Measurements from ENCODE around the gene SCYGR4. TPM values are rescaled to one million over a fixed set of nuclear protein-coding genes. Genes with fewer than 3 reads are reported as not detected.

The SCYGR4 gene
- total and polyA plus RNA-seq, 10 of the 15 experiments (the other 5 are each of a cell fraction or from before 2014, with no cell fraction given): 0.11 TPM; not detected in 9

DNA sequence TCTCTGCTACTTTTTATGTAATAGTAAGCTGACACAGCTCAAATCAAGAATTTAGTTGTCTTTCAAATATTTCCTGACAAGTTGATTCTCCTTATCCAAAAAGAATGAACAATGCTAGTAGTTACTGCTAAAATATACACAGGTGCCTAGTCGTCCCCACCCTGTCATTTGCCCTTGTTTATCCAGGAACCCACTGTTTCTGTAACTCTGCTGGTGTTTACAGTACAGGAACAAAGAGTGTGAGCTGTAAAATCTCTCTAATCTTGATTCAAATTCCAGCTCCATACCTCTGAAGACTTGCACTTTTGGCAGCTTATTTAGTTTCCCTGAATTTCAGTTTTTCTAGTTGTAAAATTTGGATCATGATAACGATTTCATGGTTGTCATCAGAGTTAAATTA lies 39.7 kb upstream of the SCYGR4 start:
- RAD21 ChIA-PET (ENCODE audit: unreplicated experiment): interaction anchor here (1.2 kb wide), 1 partner anchor 100 kb away, joined by 3 read pairs; no protein-coding TSS in a partner anchor
- DNase-seq (ENCODE audit: low read depth, low spot score) (no peak), ATAC-seq (no peak), FAIRE-seq (no peak)
- SMC1A ChIA-PET (ENCODE audit: uncharacterized antibody, unreplicated experiment): interaction anchor here (1.6 to 1.9 kb wide), 3 partner anchors 103 to 172 kb away, joined by 6 to 8 read pairs (median 7); no protein-coding TSS in a partner anchor
- no peak overlapping the region for H3K9ac ChIP-seq (ENCODE audit: control insufficient read depth, insufficient read depth, low read length)
- in situ Hi-C loops (cut with MboI) (no loop called here), intact Hi-C loops (cut with micrococcal nuclease; ENCODE audit: unreplicated experiment) (no loop called here)
- no peak overlapping the region for H3K27ac ChIP-seq (ENCODE audit: control insufficient read depth, insufficient read depth)
- BruUV-seq (replicated peaks): no TSS peak
- no peaks in the 10 kb centered on the region for H3K27me3 ChIP-seq (replicated peaks in 1 of 2; ENCODE audit: control insufficient read depth in 2 of 2, insufficient read depth in 2 of 2, low read length in 1 of 2)
- 3% methylated on average over 2 of the region's 2 CpGs for WGBS (ENCODE audit: insufficient coverage, insufficient replicate concordance, low lambda C conversion rate, missing lambda C conversion rate)
- POLR2A ChIA-PET: interaction anchor here (0.5 kb wide), 1 partner anchor 101 kb away, joined by 3 read pairs; no protein-coding TSS in a partner anchor
- no peaks in the 10 kb centered on the region for H3K36me3 ChIP-seq (ENCODE audit: control insufficient read depth in 2 of 2, insufficient read depth in 2 of 2, low read length in 1 of 2)
- no peak overlapping the region for H2AFZ ChIP-seq (ENCODE audit: control insufficient read depth, low read depth, low read length)
- no peaks in the 10 kb centered on the region for H3K79me2 ChIP-seq (ENCODE audit: control insufficient read depth, insufficient read depth, low read length)
- H4K20me1 ChIP-seq (ENCODE audit: control insufficient read depth, insufficient read depth): no peaks in the 10 kb centered on the region
- H3K9me3 ChIP-seq (replicated peaks; ENCODE audit: control insufficient read depth, insufficient read depth, low read length): peaks cover 3% of the 10 kb centered on the region; the same call in 2 of the 3 replicates
- no peak for TF ChIP-seq YBX1 (IDR thresholded peaks at IDR 0.05)
- TF ChIP-seq RCOR1 (conservative IDR thresholded peaks at IDR 0.05; ENCODE audit: low read depth, low read length): no peak
- TF ChIP-seq NR2C1 (IDR thresholded peaks at IDR 0.05): no peak
- TF ChIP-seq BCLAF1 (IDR thresholded peaks at IDR 0.05): no peak
- TF ChIP-seq ZNF622 (IDR thresholded peaks at IDR 0.05): no peak
- TF ChIP-seq SMARCA5 (IDR thresholded peaks at IDR 0.05): no peak
- no peak for TF ChIP-seq POLR2AphosphoS2 (IDR thresholded peaks at IDR 0.05; ENCODE audit: low read depth, low read length)
- TF ChIP-seq ATF7 (IDR thresholded peaks at IDR 0.05; ENCODE audit: low read depth): no peak
- TF ChIP-seq BMI1 (IDR thresholded peaks at IDR 0.05; ENCODE audit: borderline replicate concordance): no peak
- no peak overlapping the region for H3K4me2 ChIP-seq (ENCODE audit: control insufficient read depth, insufficient read depth)
- no peak overlapping the region for H3K4me3 ChIP-seq
- CTCF ChIA-PET: interaction anchor here (1.0 to 2.2 kb wide), 5 partner anchors 32 to 188 kb away, joined by 3 to 11 read pairs (median 4); no protein-coding TSS in a partner anchor
- H3K4me1 ChIP-seq (ENCODE audit: control insufficient read depth, insufficient read depth, low read length): no peaks in the 10 kb centered on the region

Data from GM12878 (cell line).